GM12801 (cell line): ENCODE measurements around the gene FBXW7.

Source experiments
- CTCF ChIP-seq: IDR thresholded peaks from one replicate; pipeline ENCODE4 v1.5.1; 2011; ENCODE audit warnings: control low read depth; ENCODE audit not compliant: insufficient read length; ENCODE audit errors: extremely low read depth

FBXW7 gene

GRCh38 chr4:152344001-152344400 is 191.9 kb downstream of the FBXW7 start:
- no peak for TF ChIP-seq CTCF

- no peak for TF ChIP-seq CTCF
These were observed 193.6 kb downstream of the FBXW7 start for GRCh38 chr4:152342293-152342692.

GRCh38 chr4:152340818-152341217 is 195.1 kb downstream of the FBXW7 start:
- no peak for TF ChIP-seq CTCF

- TF ChIP-seq CTCF: no peak
These were observed 196.3 kb downstream of the FBXW7 start for GRCh38 chr4:152339576-152339975.

GRCh38 chr4:152334931-152335330 is 201.0 kb downstream of the FBXW7 start:
- TF ChIP-seq CTCF: no peak

- TF ChIP-seq CTCF: no peak
These were observed 204.8 kb downstream of the FBXW7 start for GRCh38 chr4:152331042-152331441.

- TF ChIP-seq CTCF: no peak
These were observed 207.3 kb downstream of the FBXW7 start for GRCh38 chr4:152328582-152328981.
